HEK293 (cell line): ENCODE results near the gene PCDH19.

Source experiments
- CTCF ChIA-PET: fragments of 350-600 bp; formaldehyde crosslinking; extraction: SDS; loops from one replicate; lab custom pipeline; 2021; ENCODE audit warnings: antibody characterized with exemption; lab: Yijun Ruan, JAX
- POLR2A ChIA-PET: fragments of 300-600 bp; formaldehyde crosslinking; extraction: SDS; loops from one replicate; lab custom pipeline; 2020; ENCODE audit warnings: antibody characterized with exemption, inconsistent platforms; lab: Yijun Ruan, JAX
- H3K27ac ChIP-seq: fragments of 200-500 bp; sonication (Bioruptor generic); 2 replicates; pipeline ENCODE4 v1.5.1; 2014; ENCODE audit warnings: low read depth, low read length, control low read depth, inconsistent platforms; ENCODE audit errors: extremely low read depth
- H3K36me3 ChIP-seq, 2 experiments: fragments of 200-500 bp in 1 of 2; sonication (Bioruptor generic) in 1 of 2; 1 replicate in 1 of 2; 2 replicates in 1 of 2; pipeline ENCODE4 v1.5.1; 2014 to 2017; ENCODE audit warnings: inconsistent platforms in 2 of 2, low read length in 2 of 2; ENCODE audit not compliant: control insufficient read depth in 2 of 2, insufficient read depth in 1 of 2
- H3K4me1 ChIP-seq: fragments of 200-500 bp; sonication (Bioruptor generic); 2 replicates; pipeline ENCODE4 v1.5.1; 2014; ENCODE audit warnings: mild to moderate bottlenecking, low read length, inconsistent platforms; ENCODE audit not compliant: control insufficient read depth, insufficient read depth
- H3K4me3 ChIP-seq: 2 replicates; pipeline ENCODE4 v1.5.1; 2011; ENCODE audit warnings: low read depth, mild to moderate bottlenecking, control low read depth, low read length, moderate library complexity
- H3K9me3 ChIP-seq: fragments of 200-500 bp; sonication (Bioruptor generic); 2 replicates; pipeline ENCODE4 v1.5.1; 2014; ENCODE audit warnings: low read depth, low read length, inconsistent platforms; ENCODE audit not compliant: control insufficient read depth, insufficient read depth
- GFI1B ChIP-seq: fragments of 450-650 bp; formaldehyde crosslinking; IDR thresholded peaks from 2 replicates; pipeline ENCODE4 v1.5.1; 2016; ENCODE audit warnings: missing biosample characterization, missing genetic modification characterization
- GLIS1 ChIP-seq: fragments of 450-650 bp; formaldehyde crosslinking; IDR thresholded peaks from 2 replicates; pipeline ENCODE4 v1.5.1; 2016; ENCODE audit warnings: missing biosample characterization, missing genetic modification characterization
- RBAK ChIP-seq: fragments of 450-650 bp; formaldehyde crosslinking; IDR thresholded peaks from 2 replicates; pipeline ENCODE4 v1.5.1; 2016; ENCODE audit warnings: missing biosample characterization, missing genetic modification characterization
- WT1 ChIP-seq: fragments of 450-650 bp; formaldehyde crosslinking; IDR thresholded peaks from 2 replicates; pipeline ENCODE4 v1.5.1; 2016; ENCODE audit warnings: missing biosample characterization, missing genetic modification characterization
- ZBTB26 ChIP-seq: fragments of 450-650 bp; formaldehyde crosslinking; optimal IDR thresholded peaks from 2 replicates; pipeline ENCODE3; 2016; ENCODE audit warnings: missing biosample characterization, mild to moderate bottlenecking, missing genetic modification characterization
- ZBTB48 ChIP-seq: fragments of 450-650 bp; formaldehyde crosslinking; IDR thresholded peaks from 2 replicates; pipeline ENCODE4 v1.5.1; 2016; ENCODE audit warnings: missing biosample characterization, missing genetic modification characterization
- ZBTB8A ChIP-seq: fragments of 450-650 bp; formaldehyde crosslinking; IDR thresholded peaks from 2 replicates; pipeline ENCODE4 v1.5.1; 2016; ENCODE audit warnings: missing biosample characterization, missing genetic modification characterization
- ZFP37 ChIP-seq: fragments of 450-650 bp; formaldehyde crosslinking; IDR thresholded peaks from 2 replicates; pipeline ENCODE4 v1.5.1; 2016; ENCODE audit warnings: missing biosample characterization, missing genetic modification characterization
- ZNF10 ChIP-seq: fragments of 450-650 bp; formaldehyde crosslinking; IDR thresholded peaks from 2 replicates; pipeline ENCODE4 v1.5.1; 2017; ENCODE audit warnings: missing biosample characterization, missing genetic modification characterization
- ZNF112 ChIP-seq: fragments of 450-650 bp; formaldehyde crosslinking; IDR thresholded peaks from 2 replicates; pipeline ENCODE4 v1.5.0; 2017; ENCODE audit warnings: missing biosample characterization, missing genetic modification characterization
- ZNF132 ChIP-seq: fragments of 450-650 bp; formaldehyde crosslinking; IDR thresholded peaks from 2 replicates; pipeline ENCODE4 v1.5.1; 2017; ENCODE audit warnings: missing biosample characterization, missing genetic modification characterization, borderline replicate concordance
- ZNF175 ChIP-seq: fragments of 450-650 bp; formaldehyde crosslinking; IDR thresholded peaks from 2 replicates; pipeline ENCODE4 v1.5.1; 2016; ENCODE audit warnings: missing biosample characterization, missing genetic modification characterization
- ZNF24 ChIP-seq: fragments of 450-650 bp; formaldehyde crosslinking; IDR thresholded peaks from 2 replicates; pipeline ENCODE4 v1.5.1; 2016; ENCODE audit warnings: missing biosample characterization, missing genetic modification characterization
- ZNF248 ChIP-seq: fragments of 450-650 bp; formaldehyde crosslinking; IDR thresholded peaks from 2 replicates; pipeline ENCODE4 v1.5.1; 2017; ENCODE audit warnings: missing biosample characterization, missing genetic modification characterization
- ZNF274 ChIP-seq, 2 experiments: fragments of 200-500 bp in 1 of 2; fragments of 450-650 bp in 1 of 2; sonication (Bioruptor generic) in 1 of 2; formaldehyde crosslinking in 1 of 2; IDR thresholded peaks; 2 replicates each; pipeline versions ENCODE4 v1.5.1 to v1.6.1; 2014 to 2016; ENCODE audit warnings: borderline replicate concordance in 1 of 2, inconsistent platforms in 1 of 2, low read length in 1 of 2, missing biosample characterization in 1 of 2, missing genetic modification characterization in 1 of 2
- ZNF394 ChIP-seq: fragments of 450-650 bp; formaldehyde crosslinking; IDR thresholded peaks from 2 replicates; pipeline ENCODE4 v1.5.1; 2016; ENCODE audit warnings: missing biosample characterization, missing genetic modification characterization, mild to moderate bottlenecking, moderate library complexity, borderline replicate concordance
- ZNF558 ChIP-seq: fragments of 450-650 bp; formaldehyde crosslinking; IDR thresholded peaks from 2 replicates; pipeline ENCODE4 v1.5.1; 2016; ENCODE audit warnings: missing biosample characterization, missing genetic modification characterization
- ZNF629 ChIP-seq: fragments of 450-650 bp; formaldehyde crosslinking; IDR thresholded peaks from 2 replicates; pipeline ENCODE4 v1.5.1; 2017; ENCODE audit warnings: missing biosample characterization, missing genetic modification characterization
- ZNF791 ChIP-seq: fragments of 450-650 bp; formaldehyde crosslinking; IDR thresholded peaks from 2 replicates; pipeline ENCODE4 v1.5.1; 2016; ENCODE audit warnings: missing biosample characterization, missing genetic modification characterization
- ZNF843 ChIP-seq: fragments of 450-650 bp; formaldehyde crosslinking; IDR thresholded peaks from 2 replicates; pipeline ENCODE4 v1.5.1; 2016; ENCODE audit warnings: missing biosample characterization, missing genetic modification characterization
- TF ChIP-seq, protein P1 (sequence below): fragments of 450-650 bp; formaldehyde crosslinking; IDR thresholded peaks from 2 replicates; pipeline ENCODE4 v1.5.1; 2016; ENCODE audit warnings: missing biosample characterization, missing genetic modification characterization
- TF ChIP-seq, protein P2 (sequence below): fragments of 450-650 bp; formaldehyde crosslinking; IDR thresholded peaks from 2 replicates; pipeline ENCODE4 v1.5.1; 2016; ENCODE audit warnings: missing biosample characterization, missing genetic modification characterization, borderline replicate concordance

Gene PCDH19

GRCh38 chrX:100315566-100315965 lies 94.5 kb downstream of the PCDH19 start:
- no peak overlapping the region for H3K4me3 ChIP-seq
- CTCF ChIA-PET, result no interaction called here
- POLR2A ChIA-PET, result no interaction called here

GRCh38 chrX:100299559-100299958 lies 110.5 kb downstream of the PCDH19 start:
- Histone ChIP-seq H3K27ac (no peak overlapping the region), H3K4me3 (no peak overlapping the region), H3K4me1 (no peaks in the 10 kb centered on the region), H3K36me3 (peaks cover 0 to 13% of the 10 kb centered on the region in 2 experiments; a peak in 1 of 3 replicates), H3K9me3 (no peaks in the 10 kb centered on the region; the same call in 1 of the 2 replicates)
- TF ChIP-seq ZNF843, result no peak
- TF ChIP-seq ZBTB8A (tag by site-specific recombination), result no peak
- TF ChIP-seq, protein P1, sequence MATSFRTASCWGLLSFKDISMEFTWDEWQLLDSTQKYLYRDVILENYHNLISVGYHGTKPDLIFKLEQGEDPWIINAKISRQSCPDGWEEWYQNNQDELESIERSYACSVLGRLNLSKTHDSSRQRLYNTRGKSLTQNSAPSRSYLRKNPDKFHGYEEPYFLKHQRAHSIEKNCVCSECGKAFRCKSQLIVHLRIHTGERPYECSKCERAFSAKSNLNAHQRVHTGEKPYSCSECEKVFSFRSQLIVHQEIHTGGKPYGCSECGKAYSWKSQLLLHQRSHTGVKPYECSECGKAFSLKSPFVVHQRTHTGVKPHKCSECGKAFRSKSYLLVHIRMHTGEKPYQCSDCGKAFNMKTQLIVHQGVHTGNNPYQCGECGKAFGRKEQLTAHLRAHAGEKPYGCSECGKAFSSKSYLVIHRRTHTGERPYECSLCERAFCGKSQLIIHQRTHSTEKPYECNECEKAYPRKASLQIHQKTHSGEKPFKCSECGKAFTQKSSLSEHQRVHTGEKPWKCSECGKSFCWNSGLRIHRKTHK (tag by site-specific recombination), result no peak
- TF ChIP-seq ZNF629, result no peak
- TF ChIP-seq, protein P2, sequence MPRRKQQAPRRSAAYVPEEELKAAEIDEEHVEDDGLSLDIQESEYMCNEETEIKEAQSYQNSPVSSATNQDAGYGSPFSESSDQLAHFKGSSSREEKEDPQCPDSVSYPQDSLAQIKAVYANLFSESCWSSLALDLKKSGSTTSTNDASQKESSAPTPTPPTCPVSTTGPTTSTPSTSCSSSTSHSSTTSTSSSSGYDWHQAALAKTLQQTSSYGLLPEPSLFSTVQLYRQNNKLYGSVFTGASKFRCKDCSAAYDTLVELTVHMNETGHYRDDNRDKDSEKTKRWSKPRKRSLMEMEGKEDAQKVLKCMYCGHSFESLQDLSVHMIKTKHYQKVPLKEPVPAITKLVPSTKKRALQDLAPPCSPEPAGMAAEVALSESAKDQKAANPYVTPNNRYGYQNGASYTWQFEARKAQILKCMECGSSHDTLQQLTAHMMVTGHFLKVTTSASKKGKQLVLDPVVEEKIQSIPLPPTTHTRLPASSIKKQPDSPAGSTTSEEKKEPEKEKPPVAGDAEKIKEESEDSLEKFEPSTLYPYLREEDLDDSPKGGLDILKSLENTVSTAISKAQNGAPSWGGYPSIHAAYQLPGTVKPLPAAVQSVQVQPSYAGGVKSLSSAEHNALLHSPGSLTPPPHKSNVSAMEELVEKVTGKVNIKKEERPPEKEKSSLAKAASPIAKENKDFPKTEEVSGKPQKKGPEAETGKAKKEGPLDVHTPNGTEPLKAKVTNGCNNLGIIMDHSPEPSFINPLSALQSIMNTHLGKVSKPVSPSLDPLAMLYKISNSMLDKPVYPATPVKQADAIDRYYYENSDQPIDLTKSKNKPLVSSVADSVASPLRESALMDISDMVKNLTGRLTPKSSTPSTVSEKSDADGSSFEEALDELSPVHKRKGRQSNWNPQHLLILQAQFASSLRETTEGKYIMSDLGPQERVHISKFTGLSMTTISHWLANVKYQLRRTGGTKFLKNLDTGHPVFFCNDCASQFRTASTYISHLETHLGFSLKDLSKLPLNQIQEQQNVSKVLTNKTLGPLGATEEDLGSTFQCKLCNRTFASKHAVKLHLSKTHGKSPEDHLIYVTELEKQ, result no peak
- TF ChIP-seq ZNF112, result no peak
- TF ChIP-seq ZFP37, result no peak
- no peak for TF ChIP-seq WT1 (tag by site-specific recombination)
- TF ChIP-seq ZNF132 (tag by site-specific recombination), result no peak
- TF ChIP-seq ZNF10 (tag by site-specific recombination), result no peak
- no peak for TF ChIP-seq ZNF24 (tag by site-specific recombination)
- no peak for TF ChIP-seq ZNF175 (tag by site-specific recombination)
- CTCF ChIA-PET, result no interaction called here
- POLR2A ChIA-PET, result no interaction called here

More at GRCh38 chrX:100315566-100315965, 94.5 kb downstream of the PCDH19 start:
- Histone ChIP-seq H3K27ac (no peak overlapping the region), H3K4me1 (no peaks in the 10 kb centered on the region), H3K36me3 (peaks cover 0 to 3% of the 10 kb centered on the region in 2 experiments; a peak in 1 of 3 replicates), H3K9me3 (no peaks in the 10 kb centered on the region)
- TF ChIP-seq GLIS1 (tag by site-specific recombination), result no peak
- no peak for TF ChIP-seq ZBTB48
- TF ChIP-seq GFI1B (tag by site-specific recombination), result no peak
- no peak for TF ChIP-seq ZNF248 (tag by site-specific recombination)
- no peak for TF ChIP-seq RBAK
- TF ChIP-seq ZNF274 (IDR thresholded peaks at IDR 0.05; ENCODE audit: low read length), result no peak
- no peak for TF ChIP-seq ZNF274 (tag by site-specific recombination; IDR thresholded peaks at IDR 0.05; ENCODE audit: borderline replicate concordance)
- no peak for TF ChIP-seq ZNF558 (tag by site-specific recombination)
- TF ChIP-seq ZNF791, result no peak
- TF ChIP-seq ZNF394 (tag by site-specific recombination), result no peak
- TF ChIP-seq ZBTB26 (tag by site-specific recombination), result no peak
